ENCODE measurements around the gene SLC38A8.

GRCh38 chr16:84056933-84057332, 14.3 kb upstream of the SLC38A8 start:
- TF ChIP-seq CTCF (IDR thresholded peaks at IDR 0.05; ENCODE audit: poor library complexity) (no peak), EZH2phosphoT487 (IDR thresholded peaks at IDR 0.05; ENCODE audit: low read depth, severe bottlenecking, unreplicated experiment) (no peak), EZH2 (IDR thresholded peaks at IDR 0.05; ENCODE audit: borderline replicate concordance) (no peak)

Data from hepatocyte (in vitro differentiated cells).